ENCODE data around the gene MUC2.

The MUC2 gene

DNA sequence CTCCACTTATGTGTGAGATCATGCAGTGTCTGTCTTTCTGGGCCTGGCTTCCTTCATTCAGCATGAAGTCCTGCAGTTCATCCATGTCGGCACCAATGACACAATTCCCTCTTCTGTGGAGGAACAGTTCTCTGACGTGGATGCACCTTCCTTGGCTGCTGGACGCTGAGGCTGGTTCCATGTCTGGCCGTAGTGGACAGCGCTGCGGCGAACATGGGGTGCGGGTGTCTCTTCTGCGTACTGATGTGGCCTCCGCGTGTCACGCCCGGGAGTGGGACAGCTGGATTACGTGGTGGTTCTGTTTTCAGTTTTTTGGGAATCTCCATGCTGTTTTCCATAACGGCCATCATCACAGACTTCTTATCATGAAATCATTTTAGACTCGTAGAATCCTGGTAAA, 16.9 kb upstream of the MUC2 start:
- TF ChIP-seq, protein P1, sequence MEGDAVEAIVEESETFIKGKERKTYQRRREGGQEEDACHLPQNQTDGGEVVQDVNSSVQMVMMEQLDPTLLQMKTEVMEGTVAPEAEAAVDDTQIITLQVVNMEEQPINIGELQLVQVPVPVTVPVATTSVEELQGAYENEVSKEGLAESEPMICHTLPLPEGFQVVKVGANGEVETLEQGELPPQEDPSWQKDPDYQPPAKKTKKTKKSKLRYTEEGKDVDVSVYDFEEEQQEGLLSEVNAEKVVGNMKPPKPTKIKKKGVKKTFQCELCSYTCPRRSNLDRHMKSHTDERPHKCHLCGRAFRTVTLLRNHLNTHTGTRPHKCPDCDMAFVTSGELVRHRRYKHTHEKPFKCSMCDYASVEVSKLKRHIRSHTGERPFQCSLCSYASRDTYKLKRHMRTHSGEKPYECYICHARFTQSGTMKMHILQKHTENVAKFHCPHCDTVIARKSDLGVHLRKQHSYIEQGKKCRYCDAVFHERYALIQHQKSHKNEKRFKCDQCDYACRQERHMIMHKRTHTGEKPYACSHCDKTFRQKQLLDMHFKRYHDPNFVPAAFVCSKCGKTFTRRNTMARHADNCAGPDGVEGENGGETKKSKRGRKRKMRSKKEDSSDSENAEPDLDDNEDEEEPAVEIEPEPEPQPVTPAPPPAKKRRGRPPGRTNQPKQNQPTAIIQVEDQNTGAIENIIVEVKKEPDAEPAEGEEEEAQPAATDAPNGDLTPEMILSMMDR (conservative IDR thresholded peaks at IDR 0.05; ENCODE audit: low read depth, low read length) = no peak
- no peak overlapping the region for H3K4me3 ChIP-seq (ENCODE audit: low read depth, low read length)

DNA sequence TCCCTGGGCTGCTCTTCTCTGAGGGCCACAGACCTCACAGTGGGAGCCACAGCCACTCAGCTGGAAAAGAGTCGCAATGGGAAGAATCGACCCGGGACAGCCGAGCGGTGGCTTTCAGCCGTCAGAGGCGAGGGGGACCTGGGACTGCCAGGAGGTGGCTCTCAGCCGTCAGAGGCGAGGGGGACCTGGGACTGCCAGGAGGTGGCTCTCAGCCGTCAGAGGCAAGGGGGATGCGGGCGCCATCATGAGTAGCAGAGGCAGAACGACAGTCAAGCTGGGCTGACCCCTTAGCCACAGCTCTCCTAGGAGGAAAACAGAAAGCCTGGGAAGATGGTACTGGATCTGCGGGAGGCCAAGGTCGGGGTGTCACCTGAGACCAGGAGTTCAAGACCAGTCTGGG, 14.9 kb upstream of the MUC2 start:
- DNase-seq (ENCODE audit: low read depth) = no peak
- TF ChIP-seq, protein P1 (conservative IDR thresholded peaks at IDR 0.05; ENCODE audit: low read depth, low read length) = no peak

More for the DNA sequence above, 16.9 kb upstream of the MUC2 start:
- DNase-seq (ENCODE audit: low read depth) = no peak

DNA sequence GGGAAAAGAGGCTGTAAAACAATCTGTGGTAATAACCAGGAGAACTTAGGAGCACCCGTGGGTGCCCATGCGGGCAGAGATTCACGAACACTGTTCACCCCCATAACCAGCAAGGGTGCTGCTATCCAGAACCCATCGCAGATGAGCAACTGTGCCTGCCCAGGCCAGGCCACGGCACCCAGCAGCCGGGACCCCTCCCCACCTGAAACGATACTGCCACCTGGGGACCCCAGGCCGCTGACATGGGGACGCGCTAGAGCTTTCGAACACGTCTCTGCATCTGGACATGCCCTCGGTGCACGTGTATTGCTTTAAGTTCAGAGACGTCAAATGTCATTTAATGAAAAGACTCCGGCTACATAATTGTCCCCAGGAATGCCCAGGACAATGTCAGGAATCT, 14.3 kb upstream of the MUC2 start:
- TF ChIP-seq, protein P1 (conservative IDR thresholded peaks at IDR 0.05; ENCODE audit: low read depth, low read length) = no peak
- DNase-seq (ENCODE audit: low read depth) = no peak
- no peak overlapping the region for H3K4me3 ChIP-seq (ENCODE audit: low read depth, low read length)

More for the DNA sequence above, 14.9 kb upstream of the MUC2 start:
- H3K4me3 ChIP-seq (ENCODE audit: low read depth, low read length) = no peak overlapping the region

DNA sequence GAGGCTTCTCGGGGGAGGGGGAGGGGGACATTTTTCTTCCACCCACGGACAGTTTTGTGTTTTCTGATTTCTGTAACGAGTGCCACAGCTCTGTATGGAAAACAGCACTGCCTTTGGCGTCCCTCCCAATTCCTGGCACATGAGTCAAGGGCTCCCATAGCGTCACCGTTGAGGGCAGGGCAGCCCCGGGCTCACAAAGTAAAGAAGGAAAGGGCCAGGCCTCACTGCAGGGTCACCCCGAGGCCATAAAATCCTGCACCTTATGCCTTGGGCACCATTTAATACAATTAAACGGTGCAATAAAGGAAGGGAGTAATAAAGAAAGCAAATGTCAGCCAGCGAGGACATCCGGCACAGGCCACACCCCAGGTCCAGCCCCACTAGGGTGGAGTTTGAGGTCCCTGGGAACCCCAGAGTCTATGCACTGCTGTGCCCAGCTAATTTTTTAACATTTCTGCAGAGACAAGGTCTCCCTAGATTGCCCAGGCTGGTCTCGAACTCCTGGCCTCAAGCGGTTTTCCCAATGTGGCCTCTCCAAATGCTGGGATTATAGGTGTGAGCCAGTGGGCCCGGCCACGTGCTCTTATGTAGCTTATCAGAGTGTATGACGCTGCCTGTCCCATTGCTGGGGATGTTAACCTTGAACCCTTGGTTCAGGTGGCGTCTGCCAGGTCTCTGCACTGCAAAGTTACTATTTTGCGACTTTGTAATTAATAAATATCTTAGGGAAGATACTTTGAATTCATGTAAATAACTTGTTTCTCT, 13.6 kb upstream of the MUC2 start:
- no peak overlapping the region for H3K4me3 ChIP-seq (ENCODE audit: low read depth, low read length)
- peak; percentile 19 for DNase-seq (ENCODE audit: low read depth)
- TF ChIP-seq, protein P1 (conservative IDR thresholded peaks at IDR 0.05; ENCODE audit: low read depth, low read length) = no peak

DNA sequence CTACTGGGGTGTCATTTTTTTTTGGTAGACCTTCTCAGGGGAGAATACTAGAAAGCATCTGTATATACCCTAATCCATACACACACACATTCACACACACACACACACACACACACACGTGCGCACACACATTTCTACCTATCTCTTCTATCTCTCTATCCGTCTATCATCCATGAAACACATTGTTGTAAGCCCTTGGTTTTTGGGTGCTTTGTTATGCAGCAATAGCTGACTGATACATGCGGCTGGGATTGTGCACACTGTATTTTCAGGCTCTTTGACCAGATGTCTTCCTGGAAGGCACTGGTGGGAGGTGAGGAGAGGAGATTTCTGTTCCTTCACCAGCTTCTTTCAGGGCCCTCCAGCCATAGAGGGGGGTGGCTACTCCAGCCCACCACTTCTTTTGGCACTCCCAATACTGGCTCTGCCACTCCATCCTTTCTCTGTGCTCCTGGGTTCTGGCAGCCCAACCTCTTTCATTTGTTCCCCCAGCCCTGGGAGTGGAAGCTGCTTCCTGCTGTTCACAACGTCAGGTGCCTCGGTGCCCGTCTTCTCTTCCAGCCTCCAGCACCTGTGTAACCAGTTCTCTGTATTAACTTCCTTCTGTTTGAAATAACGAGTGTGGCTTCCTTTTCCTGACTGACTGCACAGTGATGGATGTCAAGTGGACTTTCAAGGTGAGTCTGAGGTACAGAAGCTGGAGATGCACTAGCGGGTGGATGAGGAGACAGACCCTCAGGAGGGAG, 12.4 kb upstream of the MUC2 start:
- H3K4me3 ChIP-seq (ENCODE audit: low read depth, low read length) = no peak overlapping the region
- DNase-seq (ENCODE audit: low read depth) = no peak
- TF ChIP-seq, protein P1 (conservative IDR thresholded peaks at IDR 0.05; ENCODE audit: low read depth, low read length) = no peak

DNA sequence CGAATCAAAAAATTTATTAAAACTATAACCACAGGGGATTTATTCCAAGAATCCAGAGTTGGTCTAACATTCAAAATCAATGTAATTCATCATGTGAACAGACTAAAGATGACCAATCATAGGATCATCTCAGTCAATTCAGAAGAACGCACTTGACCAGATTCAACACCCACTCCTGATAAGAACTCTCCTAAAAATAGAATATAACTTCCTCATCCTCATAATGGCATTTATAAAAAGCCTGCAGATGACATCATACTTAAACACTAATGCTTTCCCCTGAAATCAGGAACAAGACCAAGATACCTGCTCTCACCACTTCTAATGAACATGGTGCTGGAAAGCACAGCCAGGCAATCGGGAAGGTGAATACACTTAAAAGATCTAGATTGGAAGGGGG, 10.5 kb upstream of the MUC2 start:
- DNase-seq (ENCODE audit: low read depth) = no peak
- H3K4me3 ChIP-seq (ENCODE audit: low read depth, low read length) = no peak overlapping the region
- TF ChIP-seq, protein P1 (conservative IDR thresholded peaks at IDR 0.05; ENCODE audit: low read depth, low read length) = no peak
